Right atrium auricular region (tissue), 2 donors: ENCODE data around the gene B3GNT7. TPM values are rescaled to one million over a fixed set of nuclear protein-coding genes. Genes with fewer than 3 reads are reported as not detected.
"Not testable (repeated sequence)": the region's sequence is repeated elsewhere in the genome, so short reads cannot be mapped to it uniquely, and the experiment has no call there.

Source experiments
- DNase-seq: peaks from one replicate; pipeline ENCODE4 v3.0.0-alpha.2; 2019; ENCODE audit warnings: low spot score
- H3K27ac ChIP-seq, 2 donors: fragments of 200-600 bp; sonication (generic); 1 replicate in 1 of 2; 2 replicates in 1 of 2; pipeline ENCODE4 v1.5.1; 2016 to 2019
- H3K27me3 ChIP-seq, 2 donors: fragments of 200-600 bp; sonication (generic); one replicate each; pipeline versions ENCODE4 v1.5.1 to v1.6.0; 2017 to 2019
- H3K36me3 ChIP-seq: fragments of 200-600 bp; sonication (generic); one replicate; pipeline ENCODE4 v1.5.1; 2016
- H3K4me1 ChIP-seq, 2 donors: fragments of 200-600 bp; sonication (generic); one replicate each; pipeline versions ENCODE4 v1.5.1 to v1.6.0; 2017 to 2019
- H3K4me3 ChIP-seq, 2 donors: fragments of 200-600 bp; sonication (generic); 1 replicate in 1 of 2; 2 replicates in 1 of 2; pipeline ENCODE4 v1.5.1; 2017 to 2019; ENCODE audit warnings: mild to moderate bottlenecking in 1 of 2, moderate library complexity in 1 of 2
- H3K9me3 ChIP-seq, 2 donors: fragments of 200-600 bp; sonication (generic); one replicate each; pipeline ENCODE4 v1.5.1; 2019
- total RNA-seq, 2 donors: library from RNA; depleted of rRNA; stranded (reverse); fragments of >200 nt; gene quantifications; one replicate each; pipeline ENCODE4 v1.1.0, GENCODE V29; 2016
- TF ChIP-seq, protein P1 (sequence below), 2 donors: fragments of 200-600 bp; sonication (generic); IDR thresholded peaks; one replicate each; pipeline ENCODE4 v1.5.1; 2019; ENCODE audit warnings: antibody characterized with exemption in 2 of 2

Gene B3GNT7
- total RNA-seq, 2 donors from 2014 or later = 4.0 to 9.4 TPM

GRCh38 chr2:231373184-231373583 lies 22.3 kb upstream of the B3GNT7 start:
- no peak overlapping the region for H3K4me3 ChIP-seq
- H3K9me3 ChIP-seq = no peaks in the 10 kb centered on the region
- H3K27ac ChIP-seq = no peak overlapping the region
- H3K36me3 ChIP-seq = no peaks in the 10 kb centered on the region
- TF ChIP-seq, protein P1, sequence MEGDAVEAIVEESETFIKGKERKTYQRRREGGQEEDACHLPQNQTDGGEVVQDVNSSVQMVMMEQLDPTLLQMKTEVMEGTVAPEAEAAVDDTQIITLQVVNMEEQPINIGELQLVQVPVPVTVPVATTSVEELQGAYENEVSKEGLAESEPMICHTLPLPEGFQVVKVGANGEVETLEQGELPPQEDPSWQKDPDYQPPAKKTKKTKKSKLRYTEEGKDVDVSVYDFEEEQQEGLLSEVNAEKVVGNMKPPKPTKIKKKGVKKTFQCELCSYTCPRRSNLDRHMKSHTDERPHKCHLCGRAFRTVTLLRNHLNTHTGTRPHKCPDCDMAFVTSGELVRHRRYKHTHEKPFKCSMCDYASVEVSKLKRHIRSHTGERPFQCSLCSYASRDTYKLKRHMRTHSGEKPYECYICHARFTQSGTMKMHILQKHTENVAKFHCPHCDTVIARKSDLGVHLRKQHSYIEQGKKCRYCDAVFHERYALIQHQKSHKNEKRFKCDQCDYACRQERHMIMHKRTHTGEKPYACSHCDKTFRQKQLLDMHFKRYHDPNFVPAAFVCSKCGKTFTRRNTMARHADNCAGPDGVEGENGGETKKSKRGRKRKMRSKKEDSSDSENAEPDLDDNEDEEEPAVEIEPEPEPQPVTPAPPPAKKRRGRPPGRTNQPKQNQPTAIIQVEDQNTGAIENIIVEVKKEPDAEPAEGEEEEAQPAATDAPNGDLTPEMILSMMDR (IDR thresholded peaks at IDR 0.05) = no peak
- no peak for DNase-seq
- peaks cover 0 to 13% of the 10 kb centered on the region in 2 donors for H3K4me1 ChIP-seq
- H3K27me3 ChIP-seq = no peaks in the 10 kb centered on the region

- TF ChIP-seq, protein P1 (IDR thresholded peaks at IDR 0.05) = no peak
- no peak for DNase-seq
- H3K27me3 ChIP-seq = no peaks in the 10 kb centered on the region
- no peak overlapping the region for H3K27ac ChIP-seq
- H3K4me3 ChIP-seq = no peak overlapping the region
- H3K36me3 ChIP-seq = no peaks in the 10 kb centered on the region
- H3K9me3 ChIP-seq = no peaks in the 10 kb centered on the region
- peaks cover 0 to 13% of the 10 kb centered on the region in 2 donors for H3K4me1 ChIP-seq
Observed at GRCh38 chr2:231373786-231374349, 21.6 kb upstream of the B3GNT7 start.

DNA sequence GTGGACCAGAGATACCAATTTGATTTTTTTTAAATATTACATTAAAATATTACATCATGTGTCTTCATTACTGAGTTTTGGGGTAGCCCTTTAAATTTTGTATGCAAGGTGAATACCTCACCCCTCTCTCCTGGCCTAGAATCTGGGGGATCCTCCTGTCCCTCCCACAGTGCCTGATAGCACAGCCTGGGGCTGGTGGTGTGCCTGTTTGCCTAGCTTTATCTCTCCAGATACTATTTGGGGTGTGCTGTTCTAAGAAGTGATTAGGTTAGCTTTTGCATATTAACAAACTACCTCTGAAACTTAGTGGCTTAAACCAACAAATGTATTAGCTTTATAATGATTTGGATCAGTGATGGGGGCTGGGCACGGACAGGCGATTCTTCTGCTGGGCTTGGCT lies 20.7 kb upstream of the B3GNT7 start:
- Histone ChIP-seq H3K9me3 (no peaks in the 10 kb centered on the region), H3K27me3 (no peaks in the 10 kb centered on the region), H3K4me1 (peaks cover 0 to 12% of the 10 kb centered on the region in 2 donors), H3K27ac (no peak overlapping the region), H3K4me3 (no peak overlapping the region), H3K36me3 (no peaks in the 10 kb centered on the region)
- no peak for DNase-seq
- TF ChIP-seq, protein P1 (IDR thresholded peaks at IDR 0.05) = no peak

- H3K4me1 ChIP-seq, H3K9me3 ChIP-seq, H3K4me3 ChIP-seq, H3K27me3 ChIP-seq, H3K27ac ChIP-seq, DNase-seq, H3K36me3 ChIP-seq: not testable (repeated sequence)
Observed at GRCh38 chr2:231375994-231376615, 19.4 kb upstream of the B3GNT7 start.

GRCh38 chr2:231376857-231377256 lies 18.7 kb upstream of the B3GNT7 start:
- TF ChIP-seq, protein P1 (IDR thresholded peaks at IDR 0.05) = no peak
- H3K27ac ChIP-seq = no peak overlapping the region

GRCh38 chr2:231378026-231378722 lies 17.3 kb upstream of the B3GNT7 start:
- no peak overlapping the region for H3K4me3 ChIP-seq
- DNase-seq = no peak
- no peaks in the 10 kb centered on the region for H3K27me3 ChIP-seq
- H3K4me1 ChIP-seq = no peaks in the 10 kb centered on the region
- H3K9me3 ChIP-seq = no peaks in the 10 kb centered on the region
- H3K27ac ChIP-seq = no peak overlapping the region
- no peaks in the 10 kb centered on the region for H3K36me3 ChIP-seq
- TF ChIP-seq, protein P1 (IDR thresholded peaks at IDR 0.05) = no peak

More at GRCh38 chr2:231376857-231377256, 18.7 kb upstream of the B3GNT7 start:
- H3K36me3 ChIP-seq = no peaks in the 10 kb centered on the region
- H3K9me3 ChIP-seq = no peaks in the 10 kb centered on the region
- no peaks in the 10 kb centered on the region for H3K4me1 ChIP-seq
- DNase-seq = no peak
- no peaks in the 10 kb centered on the region for H3K27me3 ChIP-seq
- H3K4me3 ChIP-seq = no peak overlapping the region
